Fibroblast of lung (primary cell): ENCODE measurements around the gene ZNF300. TPM values are rescaled to one million over a fixed set of nuclear protein-coding genes. Genes with fewer than 3 reads are reported as not detected.

Source experiments
- DNase-seq, 2 donors: peaks; one replicate each; pipeline versions ENCODE4 v3.0.0 to v3.0.0-alpha.2; 2010; ENCODE audit warnings: low read depth in 2 of 2
- H2AFZ ChIP-seq: 2 replicates; pipeline ENCODE4 v1.5.1; 2012; ENCODE audit warnings: low read length, control low read depth, inconsistent platforms
- H3K27ac ChIP-seq: 2 replicates; pipeline ENCODE4 v1.5.1; 2011; ENCODE audit warnings: low read length, control low read depth; ENCODE audit not compliant: insufficient read depth
- H3K27me3 ChIP-seq: 2 replicates; pipeline ENCODE4 v1.5.1; 2011; ENCODE audit warnings: mild to moderate bottlenecking, low read length; ENCODE audit not compliant: control insufficient read depth, insufficient read depth
- H3K36me3 ChIP-seq: 2 replicates; pipeline ENCODE4 v1.5.1; 2011; ENCODE audit warnings: low read length; ENCODE audit not compliant: control insufficient read depth, insufficient read depth
- H3K4me1 ChIP-seq: 2 replicates; pipeline ENCODE4 v1.5.1; 2011; ENCODE audit warnings: low read length; ENCODE audit not compliant: control insufficient read depth, insufficient read depth; ENCODE audit errors: extremely low read depth
- H3K4me2 ChIP-seq: 2 replicates; pipeline ENCODE4 v1.5.1; 2011; ENCODE audit warnings: low read length, control low read depth; ENCODE audit not compliant: insufficient read depth; ENCODE audit errors: extremely low read depth
- H3K4me3 ChIP-seq, 4 experiments: fragments of 200-600 bp in 1 of 4; sonication (generic) in 1 of 4; replicated peaks in 1 of 4; 2 replicates each; pipeline ENCODE4 v1.5.1; 2011 to 2016; ENCODE audit warnings: low read length in 4 of 4, low read depth in 3 of 4, mild to moderate bottlenecking in 3 of 4, control low read depth in 2 of 4, inconsistent platforms in 1 of 4, mixed read lengths in 1 of 4; ENCODE audit not compliant: insufficient read depth in 1 of 4; ENCODE audit errors: control extremely low read depth in 1 of 4
- H3K79me2 ChIP-seq: 2 replicates; pipeline ENCODE4 v1.5.1; 2012; ENCODE audit warnings: mild to moderate bottlenecking, low read length, inconsistent platforms; ENCODE audit not compliant: control insufficient read depth, insufficient read depth
- H3K9ac ChIP-seq: 2 replicates; pipeline ENCODE4 v1.5.1; 2011; ENCODE audit warnings: mild to moderate bottlenecking, low read length, control low read depth; ENCODE audit not compliant: insufficient read depth
- H3K9me3 ChIP-seq: 2 replicates; pipeline ENCODE4 v1.5.1; 2012; ENCODE audit warnings: low read depth, low read length; ENCODE audit not compliant: control insufficient read depth, insufficient read depth
- H4K20me1 ChIP-seq: 2 replicates; pipeline ENCODE4 v1.5.1; 2011; ENCODE audit warnings: low read length; ENCODE audit not compliant: control insufficient read depth, insufficient read depth; ENCODE audit errors: extremely low read depth
- EZH2 ChIP-seq: IDR thresholded peaks from 2 replicates; pipeline ENCODE4 v1.5.1; 2012; ENCODE audit warnings: low read length, control low read depth, mild to moderate bottlenecking; ENCODE audit errors: missing control alignments
- polyA minus RNA-seq: library from RNA; depleted of rRNA, polyadenylated mRNA; stranded (reverse); fragments of >200 nt; gene quantifications from 2 replicates; pipeline ENCODE4 v1.2.3, GENCODE V29; 2011; ENCODE audit warnings: low replicate concordance
- polyA plus RNA-seq, 2 donors: library from polyadenylated mRNA; depleted of rRNA in 1 of 2; stranded (reverse) in 1 of 2; unstranded in 1 of 2; fragments of >200 nt; gene quantifications; 2 replicates each; pipeline ENCODE4 v1.2.1, GENCODE V29; 2011 to 2012; ENCODE audit warnings: missing spikeins in 1 of 2
- total RNA-seq: library from RNA; depleted of rRNA; stranded (reverse); fragments of >200 nt; gene quantifications from 2 replicates; pipeline ENCODE4 v1.2.1, GENCODE V29; 2014
- TF ChIP-seq, protein P1 (sequence below), 2 donors: IDR thresholded peaks in 1 of 2; conservative IDR thresholded peaks in 1 of 2; 1 replicate in 1 of 2; 2 replicates in 1 of 2; pipeline ENCODE4 v1.5.1; 2011 to 2012; ENCODE audit warnings: low read length in 2 of 2, control low read depth in 1 of 2, inconsistent platforms in 1 of 2, low read depth in 1 of 2, mild to moderate bottlenecking in 1 of 2

Gene ZNF300
- total RNA-seq (8.0 and 9.9 TPM in 2 replicates), polyA plus RNA-seq (5.2 TPM in 2 replicates), polyA minus RNA-seq (0.33 and 0.43 TPM in 2 replicates)
- polyA plus RNA-seq (2012), result 3.5 and 4.1 TPM in 2 replicates

DNA sequence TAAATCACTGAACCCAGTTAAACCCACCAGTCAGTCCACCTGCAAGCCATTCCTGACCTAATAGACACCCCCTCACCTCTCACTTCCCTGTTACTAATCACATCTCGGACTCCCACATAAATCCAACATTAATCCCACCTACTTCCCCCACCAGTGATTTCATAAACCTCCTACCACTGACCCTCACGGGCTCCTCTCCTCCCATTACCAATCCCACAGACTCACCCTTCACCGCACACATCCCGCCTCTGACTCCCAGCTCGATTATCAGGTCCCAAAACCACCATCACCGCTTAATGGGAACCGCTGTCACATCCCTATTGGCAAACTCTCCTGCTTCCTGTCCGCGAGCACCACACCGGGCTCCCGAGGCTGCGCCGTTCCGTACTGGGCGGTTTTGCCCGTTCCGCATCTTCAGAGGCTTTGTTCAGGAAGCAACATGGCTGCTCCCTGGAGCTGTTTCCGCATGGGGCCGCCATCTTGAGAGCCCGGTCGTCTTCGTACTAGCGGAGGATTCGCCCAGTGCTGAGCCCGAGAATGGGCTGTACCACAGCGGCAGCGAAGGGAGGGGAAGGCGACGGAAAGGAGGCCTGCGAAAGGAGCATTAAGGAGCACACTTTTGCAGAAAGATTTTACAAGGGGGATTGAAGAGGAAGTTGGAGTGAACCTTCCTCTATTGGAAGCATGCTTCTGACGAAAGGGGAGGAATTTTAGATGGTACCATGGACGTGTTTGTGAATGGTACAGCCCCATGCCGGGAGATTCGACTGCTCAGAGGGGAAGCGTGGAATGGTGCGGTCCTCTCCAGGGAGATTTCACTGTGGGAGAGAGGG is at the start of gene ZNF300:
Gene ZNF300, minus strand, starts transcription at position 502 of the 833 bp plus-strand sequence. CDS start 1,825 bp downstream, outside the sequence.
- DNase-seq, result peak; percentile 97
- Histone ChIP-seq H3K27ac (peak within 1 kb of the TSS; percentile 98), H3K9me3 (no peaks in the 10 kb centered on the region), H3K27me3 (no peaks in the 10 kb centered on the region), H3K4me3 (peak within 1 kb of the TSS; percentile 49 to 85 (median 74)), H3K4me1 (no peaks in the 10 kb centered on the region), H4K20me1 (no peaks in the 10 kb centered on the region), H3K79me2 (no peaks in the 10 kb centered on the region), H3K36me3 (peaks cover 2% of the 10 kb centered on the region), H2AFZ (peak within 1 kb of the TSS; percentile 100), H3K9ac (peak within 1 kb of the TSS; percentile 85), H3K4me2 (peak within 1 kb of the TSS; percentile 89)
- TF ChIP-seq, protein P1, sequence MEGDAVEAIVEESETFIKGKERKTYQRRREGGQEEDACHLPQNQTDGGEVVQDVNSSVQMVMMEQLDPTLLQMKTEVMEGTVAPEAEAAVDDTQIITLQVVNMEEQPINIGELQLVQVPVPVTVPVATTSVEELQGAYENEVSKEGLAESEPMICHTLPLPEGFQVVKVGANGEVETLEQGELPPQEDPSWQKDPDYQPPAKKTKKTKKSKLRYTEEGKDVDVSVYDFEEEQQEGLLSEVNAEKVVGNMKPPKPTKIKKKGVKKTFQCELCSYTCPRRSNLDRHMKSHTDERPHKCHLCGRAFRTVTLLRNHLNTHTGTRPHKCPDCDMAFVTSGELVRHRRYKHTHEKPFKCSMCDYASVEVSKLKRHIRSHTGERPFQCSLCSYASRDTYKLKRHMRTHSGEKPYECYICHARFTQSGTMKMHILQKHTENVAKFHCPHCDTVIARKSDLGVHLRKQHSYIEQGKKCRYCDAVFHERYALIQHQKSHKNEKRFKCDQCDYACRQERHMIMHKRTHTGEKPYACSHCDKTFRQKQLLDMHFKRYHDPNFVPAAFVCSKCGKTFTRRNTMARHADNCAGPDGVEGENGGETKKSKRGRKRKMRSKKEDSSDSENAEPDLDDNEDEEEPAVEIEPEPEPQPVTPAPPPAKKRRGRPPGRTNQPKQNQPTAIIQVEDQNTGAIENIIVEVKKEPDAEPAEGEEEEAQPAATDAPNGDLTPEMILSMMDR (conservative IDR thresholded peaks at IDR 0.05 in 1 of 2, IDR thresholded peaks at IDR 0.05 in 1 of 2; ENCODE audit: low read depth in 1 of 2, low read length in 2 of 2), result no peak
- TF ChIP-seq EZH2, result no peak

DNA sequence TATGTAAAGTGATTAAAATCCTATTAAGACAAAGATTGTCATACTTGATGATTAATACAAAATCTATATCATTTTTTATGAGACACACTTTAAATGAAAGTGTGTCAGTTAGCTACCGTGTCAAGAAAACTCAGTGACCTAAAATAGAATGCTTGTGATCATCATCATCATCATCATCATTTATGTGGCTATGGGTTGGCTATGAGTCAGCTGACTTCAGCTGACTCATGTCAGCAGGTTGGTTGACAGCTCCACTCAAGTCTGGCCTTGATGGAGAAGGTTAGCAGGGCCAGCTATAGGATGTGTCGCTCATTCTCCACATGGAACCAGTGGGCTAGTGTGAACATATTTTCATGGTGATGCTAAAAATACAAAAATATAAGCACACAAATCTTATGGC is 43.8 kb upstream of the ZNF300 start:
- no peak overlapping the region for H3K4me2 ChIP-seq
- no peak overlapping the region for H3K9ac ChIP-seq
- no peaks in the 10 kb centered on the region for H3K27me3 ChIP-seq
- H3K79me2 ChIP-seq, result no peaks in the 10 kb centered on the region
- no peaks in the 10 kb centered on the region for H3K9me3 ChIP-seq
- TF ChIP-seq, protein P1 (conservative IDR thresholded peaks at IDR 0.05 in 1 of 2, IDR thresholded peaks at IDR 0.05 in 1 of 2; ENCODE audit: low read depth in 1 of 2, low read length in 2 of 2), result no peak
- TF ChIP-seq EZH2, result no peak
- no peaks in the 10 kb centered on the region for H3K36me3 ChIP-seq
- no peaks in the 10 kb centered on the region for H4K20me1 ChIP-seq
- no peak overlapping the region for H3K4me3 ChIP-seq
- DNase-seq, result no peak
- no peaks in the 10 kb centered on the region for H3K4me1 ChIP-seq
- no peak overlapping the region for H3K27ac ChIP-seq
- H2AFZ ChIP-seq, result no peak overlapping the region

DNA sequence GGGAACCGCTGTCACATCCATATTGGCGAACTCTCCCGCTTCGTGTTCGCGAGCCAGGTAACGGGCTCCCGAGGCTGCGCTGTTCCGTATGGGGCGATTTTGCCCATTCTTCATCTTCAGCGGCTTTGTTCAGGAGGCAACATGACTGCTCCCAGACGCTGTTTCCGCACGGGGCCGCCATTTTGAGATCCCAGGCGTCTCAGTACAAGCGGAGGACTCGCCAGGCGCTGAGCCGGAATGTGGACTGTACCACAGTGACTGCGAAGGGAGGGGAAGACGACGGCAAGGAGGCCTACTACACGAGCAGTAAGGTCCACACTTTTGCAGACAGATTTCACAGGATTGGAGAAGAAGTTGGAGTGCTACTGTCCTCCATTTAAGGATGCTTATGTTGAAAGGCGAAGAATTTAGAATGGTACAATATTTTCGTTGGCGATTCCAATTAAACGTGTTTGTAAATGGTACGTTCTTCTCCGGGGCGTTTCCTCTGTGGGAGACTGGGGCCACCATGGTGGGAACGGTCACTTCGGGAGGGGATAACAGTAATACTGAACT is 41.6 kb upstream of the ZNF300 start:
- H3K4me3 ChIP-seq, result peak overlapping the region; percentile 58 to 85 (median 70)
- H3K9me3 ChIP-seq, result no peaks in the 10 kb centered on the region
- H3K4me2 ChIP-seq, result peak overlapping the region; percentile 75
- no peaks in the 10 kb centered on the region for H3K79me2 ChIP-seq
- H2AFZ ChIP-seq, result peak overlapping the region; percentile 93
- H4K20me1 ChIP-seq, result no peaks in the 10 kb centered on the region
- TF ChIP-seq EZH2, result no peak
- TF ChIP-seq, protein P1 (conservative IDR thresholded peaks at IDR 0.05 in 1 of 2, IDR thresholded peaks at IDR 0.05 in 1 of 2; ENCODE audit: low read depth in 1 of 2, low read length in 2 of 2), result no peak
- no peaks in the 10 kb centered on the region for H3K27me3 ChIP-seq
- peak overlapping the region; percentile 90 for H3K27ac ChIP-seq
- no peaks in the 10 kb centered on the region for H3K4me1 ChIP-seq
- no peaks in the 10 kb centered on the region for H3K36me3 ChIP-seq
- peak overlapping the region; percentile 59 for H3K9ac ChIP-seq
- peak; percentile 89 to 97 for DNase-seq
